Stimulated activated CD4-positive, alpha-beta T cell treated with anti-CD3 and anti-CD28 coated beads, TNF-alpha, amount 100 ng/mL, for 48 hours (primary cell): ENCODE results near the gene SLC35F3.
A peak's percentile ranks its signal among the peaks of the same experiment; 100 is the strongest.
"Not testable (repeated sequence)": the region's sequence is repeated elsewhere in the genome, so short reads cannot be mapped to it uniquely, and the experiment has no call there.

Source experiments
- DNase-seq, 3 donors: peaks; one replicate each; pipeline ENCODE4 v3.0.0-alpha.2; 2020; ENCODE audit warnings: low read depth in 3 of 3

Gene SLC35F3

DNA sequence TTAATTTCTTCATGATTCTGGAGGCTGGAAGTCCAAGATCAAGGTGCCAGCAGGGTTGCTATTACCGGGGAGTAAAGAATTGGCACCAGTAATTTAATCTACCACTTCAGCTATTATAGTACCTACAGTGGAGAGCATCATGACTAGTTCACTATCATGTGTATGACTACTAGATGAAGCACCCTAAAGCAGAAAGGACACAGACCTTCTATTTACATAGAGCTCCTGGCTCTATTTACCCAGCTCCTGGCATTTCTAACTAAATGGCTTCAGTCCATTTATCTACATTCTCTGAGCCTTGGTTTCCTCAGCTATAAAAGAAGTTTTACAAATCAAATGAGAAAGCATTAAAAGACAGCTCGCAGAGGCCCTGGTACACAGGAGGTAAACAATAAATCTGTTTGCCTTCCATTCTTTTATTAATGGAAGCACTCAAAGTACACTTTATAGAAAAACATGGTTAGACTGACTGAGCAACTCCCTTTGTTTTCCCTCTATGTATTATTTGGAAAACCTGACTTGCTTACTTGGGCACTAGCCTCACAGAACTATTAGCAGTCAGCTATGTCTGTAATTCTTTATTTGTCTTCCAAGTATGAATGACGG lies 203.0 kb downstream of the SLC35F3 start:
- no peak for DNase-seq

DNA sequence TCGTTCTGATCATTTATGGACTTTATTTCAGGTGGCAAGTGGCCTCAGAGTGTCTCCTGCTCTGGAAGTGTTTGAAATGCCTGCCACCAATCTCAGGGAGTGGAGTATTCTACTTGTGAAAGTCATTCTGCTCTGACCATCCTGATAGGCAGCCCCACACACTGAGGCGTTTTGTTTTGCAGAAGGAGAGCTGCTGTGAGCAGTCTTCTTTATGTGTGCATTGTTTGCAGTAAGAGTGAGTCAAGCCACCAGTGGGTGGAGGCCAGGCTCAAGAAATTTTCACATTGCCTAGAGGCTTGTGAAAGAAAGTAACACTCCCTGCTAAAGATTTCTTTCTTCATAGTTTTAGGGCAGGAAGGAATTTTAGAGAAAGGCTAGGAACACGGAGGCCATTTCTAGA lies 204.4 kb downstream of the SLC35F3 start:
- DNase-seq, result no peak

DNA sequence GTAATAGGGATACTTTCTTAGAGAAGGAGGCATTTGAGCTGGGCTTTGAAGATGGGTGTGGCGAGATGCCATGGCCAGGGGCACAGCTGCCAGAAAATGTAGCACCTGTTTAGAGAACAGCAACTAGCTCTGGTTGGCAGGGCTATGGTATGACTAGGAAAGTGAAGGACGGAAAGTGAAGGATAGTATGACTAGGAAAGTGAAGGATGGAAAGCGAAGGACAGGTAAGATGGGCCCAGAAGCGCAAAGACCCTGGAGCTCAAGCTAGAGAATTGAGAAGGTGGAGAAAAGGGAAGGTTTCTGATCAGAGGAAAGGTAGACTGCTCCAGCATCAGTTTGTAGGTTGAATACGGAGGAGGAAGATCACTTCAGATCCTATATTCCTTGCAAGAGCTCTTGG lies 205.4 kb downstream of the SLC35F3 start:
- no peak for DNase-seq

DNA sequence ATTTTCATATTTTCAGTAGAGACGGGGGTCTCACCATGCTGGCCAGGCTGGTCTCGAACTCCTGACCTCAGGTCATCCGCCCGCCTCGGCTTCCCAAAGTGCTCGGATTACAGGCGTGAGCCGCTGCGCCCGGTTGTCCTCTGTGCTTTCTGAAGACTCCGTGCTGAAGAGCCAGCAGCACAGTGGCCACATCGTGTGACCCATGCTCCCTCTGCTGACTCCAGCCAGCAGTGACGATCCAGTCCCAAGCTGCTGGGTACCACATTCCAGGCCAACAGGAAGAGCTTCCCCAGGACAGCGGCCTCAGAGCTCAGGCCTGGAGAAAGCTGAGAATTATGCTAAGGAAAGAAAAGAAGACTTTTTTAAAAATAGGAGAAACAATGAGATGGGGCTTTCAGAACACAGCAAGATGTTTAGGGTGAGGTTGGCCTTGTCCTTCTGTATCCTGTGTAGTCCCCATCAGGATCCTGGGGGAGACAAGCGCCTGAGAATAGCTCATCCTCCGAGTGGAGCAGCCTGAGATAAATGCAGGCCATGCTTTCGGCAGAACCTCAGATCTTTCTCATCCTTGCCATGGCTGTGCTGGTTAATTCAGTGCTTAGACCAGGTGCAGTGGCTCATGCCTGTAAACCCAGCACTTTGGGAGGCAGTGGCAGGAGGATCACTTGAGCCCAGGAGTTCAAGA lies 207.1 kb downstream of the SLC35F3 start:
- no peak for DNase-seq

DNA sequence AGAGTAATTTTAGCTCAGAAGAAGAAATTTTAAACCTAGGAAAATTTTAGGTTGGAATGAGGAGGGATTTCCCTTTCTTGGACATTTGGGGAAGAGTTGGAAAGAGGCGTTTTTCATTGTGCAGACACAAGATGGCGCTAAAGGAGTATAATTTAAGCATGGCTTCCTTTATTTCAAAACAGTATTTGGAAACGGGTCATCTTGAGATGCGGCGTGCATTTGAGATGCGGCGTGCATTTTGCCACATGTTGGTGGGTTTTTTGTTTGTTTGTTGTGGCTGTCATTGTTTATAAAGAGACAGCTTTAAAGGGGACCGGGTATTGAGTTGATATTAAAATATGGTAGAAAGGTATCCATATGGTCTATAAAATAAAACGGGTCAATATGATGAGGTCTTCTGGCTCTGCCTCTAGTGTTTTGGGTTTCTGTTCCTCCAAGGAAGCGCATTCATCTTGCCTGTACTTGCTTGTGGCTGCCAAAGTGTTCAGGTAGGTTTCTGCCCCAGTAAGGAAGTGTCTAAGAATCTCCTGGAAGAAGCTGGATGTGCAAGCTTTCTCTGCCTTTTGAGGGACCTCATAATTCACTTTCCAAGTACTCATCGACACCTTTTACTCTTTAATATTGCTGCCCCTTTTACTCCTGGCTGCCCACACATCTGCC lies 210.3 kb downstream of the SLC35F3 start:
- peak in 2 of 3 donors; percentile 5 to 17 for DNase-seq

DNA sequence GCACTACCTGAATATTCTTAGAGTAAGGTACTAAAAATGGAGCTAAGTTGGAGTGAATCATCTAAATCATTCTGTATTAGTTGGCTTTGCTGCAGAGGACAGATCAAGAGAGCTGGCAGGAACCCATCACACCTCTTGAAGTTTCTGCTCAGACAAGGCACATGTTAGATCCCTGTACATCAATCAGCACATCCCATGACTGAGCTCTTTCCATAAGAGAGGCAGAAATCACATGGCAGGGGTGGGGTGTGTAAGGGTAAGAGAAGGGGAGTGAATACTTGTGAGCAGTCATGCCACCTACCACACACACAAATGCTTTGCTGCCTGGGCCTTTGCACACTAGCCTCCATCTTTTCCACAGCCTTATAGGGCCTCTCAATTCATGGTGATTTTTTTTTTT lies 214.4 kb downstream of the SLC35F3 start:
- no peak for DNase-seq

DNA sequence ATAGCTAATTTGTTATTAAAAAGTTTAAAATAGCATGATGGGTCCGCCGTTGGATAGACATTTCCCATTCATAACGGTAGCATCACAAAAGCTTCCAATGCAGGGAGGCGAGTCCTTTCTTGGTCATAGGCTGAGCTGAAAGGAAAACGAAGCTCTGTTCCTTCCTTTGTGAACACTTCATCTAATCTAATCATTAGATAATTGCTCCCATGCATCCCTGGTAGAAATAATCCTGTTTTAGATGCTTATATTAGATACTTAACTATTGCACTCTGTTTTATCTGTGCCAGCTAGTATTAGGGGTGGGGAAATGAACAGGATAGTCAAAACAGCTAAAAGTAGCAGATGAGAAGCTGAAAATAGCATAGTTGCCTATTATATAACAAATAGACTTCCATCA lies 215.0 kb downstream of the SLC35F3 start:
- DNase-seq, result no peak

DNA sequence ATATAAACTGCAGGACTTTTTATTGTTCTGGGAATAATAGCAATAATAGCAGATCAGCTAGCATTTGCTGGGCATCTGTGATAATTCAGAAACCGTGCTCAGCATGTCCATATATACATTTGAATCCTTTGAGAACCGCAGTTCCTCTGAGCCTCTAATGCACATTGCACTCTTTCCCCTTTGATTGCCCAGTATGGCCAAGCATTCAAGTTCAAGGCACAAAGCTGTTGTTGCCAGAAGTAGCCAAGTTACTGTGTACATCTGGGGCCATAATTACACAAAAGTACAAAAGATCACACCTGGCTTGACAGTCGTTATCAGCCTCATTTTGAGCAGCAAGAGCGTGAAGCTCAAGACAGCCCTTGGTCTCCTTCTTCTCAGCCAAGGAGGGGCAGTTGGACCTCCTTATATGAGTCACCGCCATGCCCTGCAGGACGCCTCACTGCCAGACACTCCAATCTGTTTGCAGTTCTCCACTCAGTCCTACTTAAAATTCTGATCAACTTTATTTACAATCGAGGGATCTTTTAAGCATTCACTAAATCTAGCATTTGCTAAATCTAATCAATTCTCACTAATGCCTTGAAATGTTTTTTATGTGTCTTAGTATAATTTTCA lies 216.0 kb downstream of the SLC35F3 start:
- DNase-seq, result no peak

DNA sequence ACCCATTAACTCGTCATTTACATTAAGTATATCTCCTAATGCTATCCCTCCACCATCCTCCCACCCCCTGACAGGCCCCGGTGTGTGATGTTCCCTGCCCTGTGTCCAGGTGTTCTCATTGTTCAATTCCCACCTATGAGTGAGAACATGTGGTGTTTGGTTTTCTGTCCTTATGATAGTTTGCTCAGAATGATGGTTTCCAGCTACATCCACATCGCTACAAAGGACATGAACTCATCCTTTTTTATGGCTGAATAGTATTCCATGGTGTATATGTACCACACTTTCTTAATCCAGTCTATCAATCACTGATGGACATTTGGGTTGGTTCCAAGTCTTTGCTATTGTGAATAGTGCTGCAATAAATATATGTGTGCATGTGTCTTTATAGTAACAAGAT lies 217.2 kb downstream of the SLC35F3 start:
- not testable (repeated sequence) for DNase-seq

DNA sequence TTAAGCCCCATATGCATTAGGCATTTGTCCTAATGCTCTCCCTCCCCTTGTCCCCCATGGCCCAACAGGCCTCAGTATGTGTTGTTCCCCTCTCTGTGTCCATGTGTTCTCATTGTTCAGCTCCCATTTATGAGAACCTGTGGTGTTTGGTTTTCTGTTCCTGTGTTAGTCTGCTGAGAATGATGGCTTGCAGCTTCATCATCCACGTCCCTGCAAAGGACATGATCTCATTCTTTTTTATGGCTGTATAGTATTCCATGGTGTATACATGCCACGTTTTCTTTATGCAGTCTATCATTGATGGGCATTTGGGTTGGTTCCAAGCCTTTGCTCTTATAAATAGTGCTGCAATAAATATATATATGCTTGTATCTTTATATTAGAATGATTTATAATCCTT lies 218.1 kb downstream of the SLC35F3 start:
- not testable (repeated sequence) for DNase-seq

DNA sequence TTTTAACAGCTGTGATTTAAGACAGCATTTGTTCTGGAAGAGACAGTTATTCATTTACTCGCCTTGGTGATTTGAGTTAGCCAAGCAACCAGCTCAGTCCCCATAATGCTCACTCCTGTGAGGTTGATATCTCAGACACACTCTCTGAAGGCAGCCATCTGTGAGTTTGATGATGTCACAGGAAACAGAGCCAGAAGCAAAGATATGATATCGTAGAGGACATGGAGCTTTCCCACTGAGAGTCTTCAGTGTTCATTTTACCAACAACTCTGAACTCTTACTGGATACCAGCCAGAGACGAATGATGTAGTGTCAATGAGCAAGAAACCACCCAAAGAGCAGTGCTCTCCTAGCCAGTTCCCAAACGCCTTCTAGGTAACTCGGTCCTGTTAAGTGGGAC lies 219.4 kb downstream of the SLC35F3 start:
- no peak for DNase-seq

DNA sequence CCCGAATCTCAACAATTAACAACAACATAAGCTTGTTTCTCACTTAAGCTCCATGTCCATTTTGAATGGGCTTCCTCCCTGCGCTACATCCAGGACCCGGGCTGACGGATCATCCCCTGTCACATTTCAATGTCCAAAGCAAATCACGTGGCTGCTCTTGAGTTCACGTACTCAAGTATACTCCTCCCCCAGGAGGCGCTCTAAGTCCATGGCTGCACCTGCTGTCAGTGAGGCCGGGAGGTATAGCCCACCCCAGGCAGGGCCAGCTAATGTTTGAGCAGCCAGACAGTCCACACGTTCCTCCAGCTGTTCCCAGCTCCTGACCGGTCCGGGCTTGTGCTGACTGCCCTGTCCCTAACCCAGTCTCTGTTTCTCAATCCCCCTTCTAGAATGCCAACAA lies 220.8 kb downstream of the SLC35F3 start:
- peak; percentile 8 to 37 (median 31) for DNase-seq

DNA sequence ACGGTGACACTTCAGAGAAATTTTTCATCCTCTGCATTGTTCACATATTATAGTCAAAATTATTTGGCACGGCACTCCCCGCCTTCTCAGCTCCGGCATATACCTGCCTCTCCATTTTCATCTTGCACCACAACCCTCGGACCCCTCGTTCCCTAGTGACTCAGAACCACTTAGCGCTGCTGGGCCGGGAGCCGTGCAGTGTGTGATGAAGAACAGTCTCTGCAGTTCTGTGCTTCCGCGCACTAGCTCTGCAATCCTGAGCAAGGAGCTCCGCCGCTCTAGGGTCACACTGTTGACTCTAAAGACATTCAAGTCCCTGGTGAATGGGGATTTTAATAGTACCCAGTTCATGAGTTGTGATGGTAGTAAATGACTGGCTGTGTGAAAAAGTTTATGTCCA lies 221.2 kb downstream of the SLC35F3 start:
- DNase-seq, result no peak

DNA sequence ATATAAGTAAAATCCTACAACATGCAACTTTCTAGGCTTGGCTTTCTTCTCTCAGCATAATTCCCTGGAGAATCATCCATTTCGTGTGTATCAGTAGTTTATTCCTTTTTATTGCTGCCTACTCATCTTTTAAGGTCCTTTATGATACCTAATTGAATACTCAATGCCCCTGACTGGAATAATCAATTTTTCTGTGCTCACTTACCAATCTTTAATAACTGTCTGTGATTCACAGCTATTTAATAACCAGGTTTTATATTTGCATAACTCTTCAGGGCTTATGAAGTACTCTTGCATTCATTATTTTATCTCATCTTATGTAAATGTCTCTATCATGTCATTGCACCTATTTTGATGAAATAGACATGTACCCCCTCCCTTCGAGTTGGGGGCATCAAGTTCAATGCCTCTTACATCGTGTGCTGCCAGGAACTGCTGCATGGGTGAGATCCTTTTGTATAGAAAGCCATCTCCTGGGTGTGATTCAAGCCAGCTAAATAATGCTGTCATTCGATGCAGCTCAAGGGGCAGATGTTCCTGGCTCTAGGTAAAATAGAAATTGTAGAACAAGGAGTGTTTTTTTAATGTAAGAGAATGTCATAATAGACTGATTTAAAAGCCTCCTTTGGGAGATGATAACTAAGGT lies 222.7 kb downstream of the SLC35F3 start:
- DNase-seq, result no peak

DNA sequence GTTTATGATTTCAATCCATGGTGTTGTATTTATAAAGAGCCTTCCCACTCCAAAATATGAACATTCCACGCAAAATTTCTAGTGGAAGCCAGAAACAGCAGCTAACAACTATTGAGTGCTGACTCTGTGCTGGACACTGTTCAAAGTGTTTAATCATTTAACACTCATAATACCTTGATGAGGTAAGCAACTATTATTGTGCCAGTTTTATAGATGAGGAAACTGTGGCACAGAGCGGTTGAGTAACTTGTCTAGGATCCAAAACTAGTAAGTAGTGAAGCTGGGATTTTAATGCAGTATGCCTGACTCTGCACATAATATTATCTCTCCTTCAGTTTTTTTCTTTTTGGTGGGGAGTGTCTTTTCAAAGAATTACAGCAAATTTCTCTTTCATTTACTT lies 228.3 kb downstream of the SLC35F3 start:
- DNase-seq, result no peak

DNA sequence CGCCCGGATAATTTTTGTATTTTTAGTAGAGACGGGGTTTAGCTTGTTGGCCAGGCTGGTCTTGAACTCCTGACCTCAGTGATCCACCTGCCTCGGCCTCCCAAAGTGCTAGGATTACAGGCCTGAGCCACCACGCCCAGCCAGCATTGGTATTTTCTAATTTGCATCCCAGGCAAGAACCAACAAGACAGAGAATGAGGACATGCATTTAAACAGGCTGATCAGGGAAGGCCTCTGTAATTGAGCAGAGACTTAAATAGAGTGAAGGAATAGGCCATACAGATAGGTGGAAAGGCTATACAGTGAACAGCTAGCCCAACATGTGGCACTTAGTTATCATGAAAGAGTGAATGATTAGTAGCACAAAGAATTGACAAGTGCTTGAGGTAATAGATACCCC lies 230.4 kb downstream of the SLC35F3 start:
- no peak for DNase-seq

DNA sequence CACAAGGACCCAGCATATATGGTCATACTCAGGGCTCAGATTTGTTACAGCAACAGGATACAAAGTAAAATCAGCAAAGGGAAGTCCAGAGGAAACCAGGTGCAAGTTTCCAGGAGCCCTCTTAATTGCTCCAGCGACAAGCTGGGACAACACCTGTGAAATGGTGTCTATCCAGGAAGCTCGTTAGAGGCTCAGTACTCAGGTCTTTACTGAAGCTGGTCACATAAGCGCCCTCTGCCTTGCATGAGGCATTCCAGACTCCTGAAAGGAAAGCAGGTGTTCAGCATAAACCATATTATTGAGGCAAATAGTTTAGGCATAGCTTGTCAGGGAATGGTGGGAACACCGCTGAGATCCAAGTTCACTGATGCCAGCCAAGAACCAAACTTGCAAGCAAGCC lies 231.0 kb downstream of the SLC35F3 start:
- DNase-seq, result no peak

DNA sequence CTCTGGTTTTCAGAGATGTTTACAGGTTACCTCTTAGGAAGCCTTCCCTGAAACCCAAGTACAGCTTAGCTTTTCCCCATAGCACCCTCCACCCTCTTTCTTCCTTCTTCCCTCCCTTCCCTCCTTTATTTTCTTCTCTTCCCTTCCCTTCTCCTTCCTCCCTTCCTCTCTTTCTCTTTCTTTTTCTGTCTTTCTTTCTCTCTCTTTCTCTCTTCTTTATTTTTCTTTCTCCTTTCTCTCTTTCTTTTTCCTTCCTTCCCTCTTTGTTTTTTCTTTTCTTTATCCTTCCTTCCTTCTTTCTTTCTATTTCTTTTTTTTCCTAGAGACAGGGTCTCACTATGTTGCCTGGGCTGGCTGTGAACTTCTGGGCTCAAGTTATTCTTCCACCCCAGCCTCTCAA lies 231.6 kb downstream of the SLC35F3 start:
- no peak for DNase-seq

DNA sequence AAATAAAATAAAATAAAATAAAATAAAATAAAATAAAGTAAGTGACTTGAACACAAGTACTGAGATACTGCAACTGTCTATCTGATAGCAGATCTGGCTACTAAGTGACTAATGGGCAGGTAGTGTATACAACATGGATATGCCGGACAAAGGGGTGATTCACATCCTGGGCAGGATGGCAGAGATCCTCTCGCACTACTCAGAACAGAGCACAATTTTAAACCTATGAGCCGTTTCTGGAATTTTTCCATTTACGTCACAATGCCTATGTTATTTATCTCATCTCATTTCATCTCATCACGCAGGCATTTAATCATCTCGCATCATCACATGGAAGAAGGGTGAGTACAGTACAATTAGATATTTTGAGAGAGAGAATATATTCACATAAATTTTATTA lies 235.5 kb downstream of the SLC35F3 start:
- DNase-seq, result no peak

DNA sequence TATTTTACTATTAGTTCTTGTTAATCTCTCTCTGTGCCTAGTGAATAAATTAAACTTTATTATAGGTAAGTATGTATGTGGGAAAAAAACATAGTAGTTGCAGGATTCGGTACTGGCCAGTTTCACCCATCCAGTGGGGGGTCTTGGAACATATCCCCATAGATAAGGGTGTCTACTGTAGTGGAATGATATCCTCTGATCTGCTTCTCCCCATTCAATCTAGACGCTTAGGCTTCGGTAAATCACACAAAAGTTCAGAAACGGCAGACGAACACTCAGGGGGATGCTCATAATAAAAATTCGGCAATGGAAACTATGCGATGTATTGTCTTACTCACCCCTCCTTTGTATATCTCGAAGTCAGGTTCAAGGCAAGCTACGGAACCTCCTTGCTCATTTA lies 235.9 kb downstream of the SLC35F3 start:
- DNase-seq, result no peak

DNA sequence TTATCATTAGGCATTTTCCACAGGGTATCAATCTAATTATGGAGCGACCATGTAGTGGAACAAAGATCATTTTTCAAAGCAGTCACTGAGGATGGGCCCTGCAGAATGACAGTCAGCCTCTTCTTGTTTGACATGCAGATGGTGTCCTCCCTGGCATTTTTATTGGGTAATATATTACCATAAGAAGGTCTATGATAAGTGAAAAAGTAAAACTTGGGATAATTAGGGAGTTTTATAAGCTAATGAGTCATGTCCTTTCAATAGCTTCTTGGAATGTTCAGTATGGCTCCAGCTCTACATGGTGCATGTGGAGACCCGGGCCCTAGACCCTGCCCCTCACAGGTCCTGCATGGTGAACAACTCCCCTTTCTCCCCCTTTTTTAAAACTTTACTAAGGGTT lies 236.5 kb downstream of the SLC35F3 start:
- DNase-seq, result no peak

DNA sequence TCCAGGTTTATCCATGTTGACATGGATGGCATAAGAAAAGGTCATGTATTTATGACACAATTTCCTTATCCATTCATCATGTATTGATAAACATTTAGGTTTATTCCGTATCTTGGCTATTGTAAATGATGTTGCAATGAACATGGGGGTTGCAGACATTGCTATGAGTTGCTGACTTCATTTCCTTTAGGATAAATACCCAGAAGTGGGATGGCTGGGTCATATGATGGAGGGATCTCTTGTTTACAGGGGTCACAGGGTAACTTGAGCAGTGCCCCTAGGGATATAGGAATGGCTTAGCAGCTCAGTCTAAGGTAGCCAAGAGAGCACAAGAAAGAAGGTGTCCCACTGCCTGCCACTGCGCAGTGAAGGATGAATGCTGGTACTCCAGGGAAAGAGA lies 239.2 kb downstream of the SLC35F3 start:
- DNase-seq, result no peak
